HL-60 (cell line): ENCODE data around the gene WDR1.
A peak's percentile ranks its signal among the peaks of the same experiment; 100 is the strongest.

Experiments used
- DNase-seq, 2 experiments: peaks; one replicate each; pipeline ENCODE4 v3.0.0-alpha.2; 2010 to 2020; ENCODE audit warnings: low read depth in 1 of 2, low spot score in 1 of 2
- H3K27ac ChIP-seq: fragments of 250-450 bp; sonication (Bioruptor Pico); replicated peaks from 2 replicates; pipeline ENCODE4 v1.5.1; 2020; ENCODE audit warnings: mild to moderate bottlenecking, moderate library complexity
- H3K27me3 ChIP-seq: fragments of 250-450 bp; sonication (Bioruptor Pico); 2 replicates; pipeline ENCODE4 v1.5.1; 2021; ENCODE audit warnings: mild to moderate bottlenecking, moderate library complexity; ENCODE audit not compliant: insufficient read depth, poor library complexity, severe bottlenecking
- H3K4me3 ChIP-seq: replicated peaks from 2 replicates; pipeline ENCODE4 v1.5.1; 2011; ENCODE audit warnings: mild to moderate bottlenecking, control low read depth, low read length; ENCODE audit not compliant: insufficient read depth
- CTCF ChIP-seq: IDR thresholded peaks from one replicate; pipeline ENCODE4 v1.5.1; 2011; ENCODE audit warnings: low read length, control low read depth, inconsistent platforms; ENCODE audit not compliant: insufficient read depth
- GABPA ChIP-seq: IDR thresholded peaks from 2 replicates; pipeline ENCODE4 v1.6.1; 2012; ENCODE audit warnings: low read depth
- POLR2AphosphoS5 ChIP-seq: IDR thresholded peaks from 2 replicates; pipeline ENCODE4 v1.6.1; 2012; ENCODE audit warnings: low read depth
- REST ChIP-seq: IDR thresholded peaks from 2 replicates; pipeline ENCODE4 v1.6.1; 2012; ENCODE audit warnings: low read depth; ENCODE audit not compliant: insufficient replicate concordance
- SPI1 ChIP-seq: IDR thresholded peaks from 2 replicates; pipeline ENCODE4 v1.6.1; 2012; ENCODE audit warnings: low read depth, mild to moderate bottlenecking, borderline replicate concordance

Gene WDR1

GRCh38 chr4:10034136-10034535, 82.5 kb downstream of the WDR1 start:
- Histone ChIP-seq H3K4me3 (no peak overlapping the region), H3K27me3 (no peaks in the 10 kb centered on the region), H3K27ac (no peak overlapping the region)
- no peak for DNase-seq
- TF ChIP-seq GABPA (no peak), SPI1 (no peak), CTCF (no peak)

DNA sequence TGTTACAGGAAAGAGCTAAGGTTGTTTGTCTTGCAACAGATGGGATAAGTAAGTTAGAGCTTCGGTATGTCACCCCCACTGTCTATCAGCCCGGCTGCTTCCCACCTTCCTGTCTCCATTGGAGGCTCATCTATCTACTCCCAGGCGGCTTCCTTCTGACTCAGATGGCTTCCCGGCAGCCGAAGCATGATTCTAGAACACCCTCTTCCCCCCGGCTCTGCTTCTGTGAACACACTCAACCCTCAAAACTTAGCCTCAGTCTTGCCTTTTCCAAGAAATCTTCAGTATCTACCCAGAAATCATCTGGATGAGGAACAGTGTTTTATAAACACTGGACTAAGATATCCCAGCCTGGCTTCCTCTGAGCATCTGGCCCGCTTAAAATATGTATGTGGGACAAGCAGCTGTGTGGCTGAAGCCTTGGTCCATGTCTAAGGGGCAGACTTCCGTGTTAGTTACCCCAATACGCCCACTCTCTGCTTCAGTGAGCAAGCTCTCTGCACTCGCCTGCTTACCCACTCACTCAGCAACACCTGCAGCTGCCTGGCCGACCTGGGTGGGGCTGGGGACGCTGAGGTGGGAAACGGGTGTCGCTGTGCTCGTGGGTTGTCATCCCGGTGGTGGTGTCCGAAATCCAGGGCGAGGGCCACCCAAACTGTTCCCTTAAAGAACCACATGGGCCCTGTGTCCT, 83.3 kb downstream of the WDR1 start:
- Histone ChIP-seq H3K27me3 (no peaks in the 10 kb centered on the region), H3K27ac (no peak overlapping the region), H3K4me3 (no peak overlapping the region)
- DNase-seq, result no peak
- no peak for TF ChIP-seq CTCF
- TF ChIP-seq POLR2AphosphoS5, result no peak
- no peak for TF ChIP-seq REST
- no peak for TF ChIP-seq GABPA
- TF ChIP-seq SPI1, result no peak

DNA sequence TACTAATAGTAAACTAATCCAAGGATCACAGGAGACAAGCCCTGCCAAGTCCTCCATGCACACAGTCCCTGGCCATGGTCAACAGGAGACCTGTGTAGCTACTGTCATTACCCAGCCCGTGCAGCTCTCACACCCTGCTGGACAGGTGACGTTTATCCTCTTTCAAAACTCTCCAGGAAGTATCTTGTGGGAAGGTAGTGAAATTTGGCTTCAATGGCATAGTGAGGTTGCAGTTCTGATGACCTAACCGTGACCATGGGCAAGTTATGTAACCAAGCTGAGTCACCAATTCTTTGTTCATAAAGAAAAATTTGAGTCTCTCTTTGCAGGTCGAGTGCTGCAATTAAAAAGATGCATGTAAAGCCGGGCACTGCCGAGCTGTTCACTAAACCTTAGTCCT, 84.0 kb downstream of the WDR1 start:
- Histone ChIP-seq H3K4me3 (no peak overlapping the region), H3K27ac (no peak overlapping the region), H3K27me3 (no peaks in the 10 kb centered on the region)
- TF ChIP-seq REST (no peak), CTCF (no peak), SPI1 (no peak), GABPA (no peak), POLR2AphosphoS5 (no peak)
- peak; percentile 75 to 84 for DNase-seq
